DOHH2 (cell line): ENCODE results near the gene MAMDC4.

Source experiments
- EZH2phosphoT487 ChIP-seq: fragments of 200-600 bp; sonication (generic); IDR thresholded peaks from 2 replicates; pipeline ENCODE4 v1.6.1; 2017; ENCODE audit warnings: borderline replicate concordance, mild to moderate bottlenecking, antibody characterized with exemption, low read length, moderate library complexity, mixed read lengths
- TF ChIP-seq, protein P1 (sequence below): fragments of 200-600 bp; sonication (generic); IDR thresholded peaks from one replicate; pipeline ENCODE4 v1.5.1; 2014; ENCODE audit warnings: antibody characterized with exemption, mild to moderate bottlenecking, low read depth, low read length; ENCODE audit not compliant: poor library complexity, severe bottlenecking

DNA sequence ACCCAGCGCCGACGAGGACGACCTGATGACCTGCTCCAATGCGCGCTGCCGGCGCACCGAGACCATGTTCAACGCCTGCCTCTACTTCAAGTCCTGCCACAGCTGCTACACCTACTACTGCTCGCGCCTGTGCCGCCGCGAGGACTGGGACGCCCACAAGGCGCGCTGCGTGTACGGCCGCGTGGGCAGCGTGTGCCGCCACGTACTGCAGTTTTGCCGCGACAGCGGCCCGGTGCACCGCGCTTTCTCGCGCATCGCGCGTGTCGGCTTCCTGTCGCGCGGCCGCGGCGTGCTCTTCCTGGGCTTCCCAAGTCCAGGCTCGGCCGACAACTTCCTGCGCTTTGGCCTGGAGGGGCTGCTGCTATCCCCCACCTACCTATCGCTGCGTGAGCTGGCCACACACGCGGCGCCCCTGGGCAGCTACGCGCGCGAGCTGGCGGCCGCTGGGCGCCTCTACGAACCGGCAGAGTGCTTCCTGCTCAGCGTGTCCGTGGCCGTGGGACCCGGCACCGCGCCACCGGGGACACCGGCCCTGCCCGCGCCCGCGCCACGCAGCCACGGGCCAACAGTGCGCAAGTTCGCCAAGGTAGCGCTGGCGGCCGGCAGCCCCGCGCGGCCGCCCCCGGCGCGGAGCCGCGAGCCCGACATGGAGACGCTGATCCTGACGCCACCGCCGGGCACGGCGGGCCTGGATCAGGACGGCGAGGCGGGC lies 5.6 kb upstream of the MAMDC4 start:
- TF ChIP-seq, protein P1, sequence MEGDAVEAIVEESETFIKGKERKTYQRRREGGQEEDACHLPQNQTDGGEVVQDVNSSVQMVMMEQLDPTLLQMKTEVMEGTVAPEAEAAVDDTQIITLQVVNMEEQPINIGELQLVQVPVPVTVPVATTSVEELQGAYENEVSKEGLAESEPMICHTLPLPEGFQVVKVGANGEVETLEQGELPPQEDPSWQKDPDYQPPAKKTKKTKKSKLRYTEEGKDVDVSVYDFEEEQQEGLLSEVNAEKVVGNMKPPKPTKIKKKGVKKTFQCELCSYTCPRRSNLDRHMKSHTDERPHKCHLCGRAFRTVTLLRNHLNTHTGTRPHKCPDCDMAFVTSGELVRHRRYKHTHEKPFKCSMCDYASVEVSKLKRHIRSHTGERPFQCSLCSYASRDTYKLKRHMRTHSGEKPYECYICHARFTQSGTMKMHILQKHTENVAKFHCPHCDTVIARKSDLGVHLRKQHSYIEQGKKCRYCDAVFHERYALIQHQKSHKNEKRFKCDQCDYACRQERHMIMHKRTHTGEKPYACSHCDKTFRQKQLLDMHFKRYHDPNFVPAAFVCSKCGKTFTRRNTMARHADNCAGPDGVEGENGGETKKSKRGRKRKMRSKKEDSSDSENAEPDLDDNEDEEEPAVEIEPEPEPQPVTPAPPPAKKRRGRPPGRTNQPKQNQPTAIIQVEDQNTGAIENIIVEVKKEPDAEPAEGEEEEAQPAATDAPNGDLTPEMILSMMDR = no peak
- no peak for TF ChIP-seq EZH2phosphoT487
